Spleen (tissue), 11 donors: ENCODE measurements around the gene WDR7. TPM values are rescaled to one million over a fixed set of nuclear protein-coding genes. Genes with fewer than 3 reads are reported as not detected.

Experiments
- DNase-seq: peaks from one replicate; pipeline ENCODE4 v3.0.0-alpha.2; 2020
- H3K27ac ChIP-seq, 8 donors: fragments of 200-600 bp; sonication (generic) in 7 of 8; 1 replicate in 4 of 8; 2 replicates in 4 of 8; pipeline versions ENCODE4 v1.5.0 to v1.8.0; 2016 to 2021; ENCODE audit warnings: inconsistent platforms in 4 of 8, mild to moderate bottlenecking in 4 of 8, moderate library complexity in 1 of 8
- H3K27me3 ChIP-seq, 7 donors: fragments of 200-600 bp; sonication (generic) in 6 of 7; replicated peaks in 1 of 7; 1 replicate in 4 of 7; 2 replicates in 3 of 7; pipeline versions ENCODE4 v1.5.0 to v1.8.0; 2016 to 2021; ENCODE audit warnings: inconsistent platforms in 3 of 7, mild to moderate bottlenecking in 1 of 7
- H3K36me3 ChIP-seq, 6 donors: fragments of 200-600 bp; sonication (generic) in 5 of 6; 1 replicate in 4 of 6; 2 replicates in 2 of 6; pipeline versions ENCODE4 v1.5.0 to v1.8.0; 2016 to 2021; ENCODE audit warnings: inconsistent platforms in 2 of 6
- H3K4me1 ChIP-seq, 6 donors: fragments of 200-600 bp; sonication (generic) in 5 of 6; 1 replicate in 3 of 6; 2 replicates in 3 of 6; pipeline versions ENCODE4 v1.5.0 to v1.8.0; 2016 to 2021; ENCODE audit warnings: inconsistent platforms in 3 of 6
- H3K4me3 ChIP-seq, 8 donors: fragments of 200-600 bp; sonication (generic) in 7 of 8; 1 replicate in 4 of 8; 2 replicates in 4 of 8; pipeline versions ENCODE4 v1.5.0 to v1.8.0; 2016 to 2021; ENCODE audit warnings: inconsistent platforms in 4 of 8, mild to moderate bottlenecking in 4 of 8, moderate library complexity in 2 of 8
- H3K9me3 ChIP-seq, 8 donors: fragments of 200-600 bp; sonication (generic) in 7 of 8; 1 replicate in 4 of 8; 2 replicates in 4 of 8; pipeline versions ENCODE4 v1.5.0 to v1.8.0; 2016 to 2021; ENCODE audit warnings: inconsistent platforms in 4 of 8
- POLR2A ChIP-seq, 3 donors: fragments of 450-650 bp; IDR thresholded peaks; one replicate each; pipeline ENCODE4 v1.5.1; 2017; ENCODE audit warnings: antibody characterized with exemption in 3 of 3, mild to moderate bottlenecking in 1 of 3
- POLR2AphosphoS5 ChIP-seq, 3 donors: sonication (generic); formaldehyde crosslinking; IDR thresholded peaks; one replicate each; pipeline ENCODE4 v1.5.1; 2017; ENCODE audit warnings: antibody characterized with exemption in 3 of 3
- WGBS, 5 donors: extraction: QIAGEN DNeasy Blood & Tissue Kit in 3 of 5; methylation state at CpG; one replicate each; pipeline versions ENCODE4 v1.1.5 to v1.1.7; 2013 to 2018; 5-methylcytosine and 5-hydroxymethylcytosine counted together
- intact Hi-C: fragments of 100-400 bp; cut with DNase I; formaldehyde crosslinking; loops from one replicate; pipeline ENCODE4 v1.15.0; 2023; ENCODE audit warnings: low total_unique reads
- polyA plus RNA-seq, 3 donors: library from polyadenylated mRNA; stranded (reverse); fragments of 200-250 nt; gene quantifications; one replicate each; pipeline ENCODE4 v1.2.1, GENCODE V29; 2013
- small RNA-seq, 4 donors: library from RNA; depleted of rRNA; stranded (forward); fragments of <200 nt; gene quantifications; one replicate each; pipeline ENCODE3, GENCODE V24; 2016
- total RNA-seq, 7 donors: library from RNA; depleted of rRNA in 3 of 7; stranded (reverse); fragments of >200 nt in 3 of 7; fragmentation: NEBNext Ultra II Directional in 4 of 7; extraction: Animal tissue kit (Norgen Biotek cat#: 25700) in 4 of 7; gene quantifications; one replicate each; pipeline versions ENCODE4 v1.1.0 to v1.2.1, GENCODE V29; 2016 to 2021
- TF ChIP-seq, protein P1 (sequence below), 11 experiments: fragments of 200-600 bp in 7 of 11; fragments of 450-650 bp in 4 of 11; sonication (generic) in 4 of 11; IDR thresholded peaks in 8 of 11; conservative IDR thresholded peaks in 3 of 11; 1 replicate in 7 of 11; 2 replicates in 4 of 11; pipeline versions ENCODE4 v1.4.0 to v1.8.0; 2016 to 2021; ENCODE audit warnings: antibody characterized with exemption in 11 of 11, inconsistent platforms in 4 of 11, mild to moderate bottlenecking in 1 of 11
- donor health status: healthy with polysubstance abuse.
- donor health status: DM: no; HTN: no; CAD: no; lungs with moderate emphysema.
- donor health status: DM: no; HTN: no; CAD: no.
- donor health status: Bipolar disorder and iron deficiency.
- donor health status: healthy.
- donor health status: DM: no; HTN: no; CAD: no.
- donor health status: DM: yes; HTN: yes; CAD: no.

Gene WDR7
- total and polyA plus RNA-seq, 10 donors: 2.8 to 55.9 (median 42.8) TPM

- no peak for TF ChIP-seq POLR2A (IDR thresholded peaks at IDR 0.05)
- TF ChIP-seq, protein P1, sequence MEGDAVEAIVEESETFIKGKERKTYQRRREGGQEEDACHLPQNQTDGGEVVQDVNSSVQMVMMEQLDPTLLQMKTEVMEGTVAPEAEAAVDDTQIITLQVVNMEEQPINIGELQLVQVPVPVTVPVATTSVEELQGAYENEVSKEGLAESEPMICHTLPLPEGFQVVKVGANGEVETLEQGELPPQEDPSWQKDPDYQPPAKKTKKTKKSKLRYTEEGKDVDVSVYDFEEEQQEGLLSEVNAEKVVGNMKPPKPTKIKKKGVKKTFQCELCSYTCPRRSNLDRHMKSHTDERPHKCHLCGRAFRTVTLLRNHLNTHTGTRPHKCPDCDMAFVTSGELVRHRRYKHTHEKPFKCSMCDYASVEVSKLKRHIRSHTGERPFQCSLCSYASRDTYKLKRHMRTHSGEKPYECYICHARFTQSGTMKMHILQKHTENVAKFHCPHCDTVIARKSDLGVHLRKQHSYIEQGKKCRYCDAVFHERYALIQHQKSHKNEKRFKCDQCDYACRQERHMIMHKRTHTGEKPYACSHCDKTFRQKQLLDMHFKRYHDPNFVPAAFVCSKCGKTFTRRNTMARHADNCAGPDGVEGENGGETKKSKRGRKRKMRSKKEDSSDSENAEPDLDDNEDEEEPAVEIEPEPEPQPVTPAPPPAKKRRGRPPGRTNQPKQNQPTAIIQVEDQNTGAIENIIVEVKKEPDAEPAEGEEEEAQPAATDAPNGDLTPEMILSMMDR (IDR thresholded peaks at IDR 0.05 in 8 of 11, conservative IDR thresholded peaks at IDR 0.05 in 3 of 11): no peak
- TF ChIP-seq POLR2AphosphoS5 (IDR thresholded peaks at IDR 0.05): no peak
- peaks cover 0 to 14% (median 9%) of the 10 kb centered on the region in 6 donors for H3K4me1 ChIP-seq
- WGBS, 5 donors: 80 to 96% (median 88%) methylated on average over 1 of the region's 1 CpG
- H3K36me3 ChIP-seq: no peaks in the 10 kb centered on the region
- H3K9me3 ChIP-seq: peaks cover 0 to 23% (median 8%) of the 10 kb centered on the region in 8 donors
- peaks cover 0 to 98% (median 21%) of the 10 kb centered on the region in 7 donors for H3K27me3 ChIP-seq
- DNase-seq: no peak
- H3K4me3 ChIP-seq: no peak overlapping the region
- intact Hi-C loops: no loop called here
- H3K27ac ChIP-seq: no peak overlapping the region
These were observed 435.0 kb downstream of the WDR7 start for GRCh38 chr18:57086163-57086562.

Small RNAs within 50 kb of the gene (small RNA-seq; reads per million reads assigned to genes)
- 0 reads per million in 4 donors for gene RF00012
- gene RF00019: 0 reads per million in 4 donors

Other genes starting within 250 kb of the WDR7 start
- gene TXNL1, start 12.8 kb upstream of the WDR7 start, total RNA-seq: 10 to 100 TPM; 35.5 to 53.8 (median 47.1) TPM
- gene TXNL1, start 12.8 kb upstream of the WDR7 start, polyA plus RNA-seq: 10 to 100 TPM; 50.2 to 61.0 (median 53.5) TPM